Stimulated activated CD4-positive, alpha-beta T cell treated with anti-CD3 and anti-CD28 coated beads, Interleukin-4, amount 100 ng/mL, for 1 hour (primary cell): ENCODE measurements around the gene AFF2.

Experiments used
- DNase-seq: peaks from one replicate; pipeline ENCODE4 v3.0.0-alpha.2; 2020

AFF2 gene

GRCh38 chrX:148592595-148592994 is 92.2 kb downstream of the AFF2 start:
- DNase-seq: no peak

- DNase-seq: no peak
Observed at GRCh38 chrX:148593146-148593545, 92.7 kb downstream of the AFF2 start.

DNA sequence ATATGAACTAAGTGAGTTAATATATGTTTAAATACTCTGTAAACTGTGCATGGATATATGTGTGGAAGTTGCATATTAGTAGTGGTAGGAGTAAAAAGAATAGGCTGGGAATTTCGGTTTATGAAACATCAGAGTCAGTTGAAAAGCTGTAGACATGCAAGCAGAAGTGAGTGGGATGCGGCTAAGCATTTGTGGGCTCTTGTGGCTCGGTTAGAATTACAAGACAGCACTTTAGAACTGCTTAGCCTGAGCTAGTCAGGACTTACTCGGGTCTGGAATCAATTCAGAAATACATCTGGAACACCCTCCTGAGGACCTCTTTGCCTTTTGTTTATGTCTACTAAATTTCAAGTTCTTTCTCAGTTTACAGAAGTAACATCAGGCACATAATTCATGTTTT is 93.6 kb downstream of the AFF2 start:
- DNase-seq: no peak

DNA sequence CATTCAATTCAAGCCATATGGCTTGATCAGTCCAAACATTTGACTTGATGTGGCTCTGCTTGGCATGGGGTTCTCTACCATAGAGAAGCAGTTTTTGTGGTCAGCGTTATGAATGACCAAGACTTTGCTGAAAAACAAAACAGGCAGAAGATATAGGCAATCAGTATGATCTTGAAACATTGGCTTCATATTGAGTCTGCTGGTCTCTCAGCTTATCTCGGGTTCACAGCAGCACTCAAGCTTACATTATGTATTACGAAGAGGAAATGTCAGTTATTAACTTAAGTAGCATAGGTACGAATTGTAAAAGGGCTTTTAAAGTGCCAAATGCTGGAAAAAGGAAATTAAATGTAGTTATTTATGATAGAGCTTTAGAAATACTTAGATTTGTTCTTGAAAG is 99.0 kb downstream of the AFF2 start:
- no peak for DNase-seq

DNA sequence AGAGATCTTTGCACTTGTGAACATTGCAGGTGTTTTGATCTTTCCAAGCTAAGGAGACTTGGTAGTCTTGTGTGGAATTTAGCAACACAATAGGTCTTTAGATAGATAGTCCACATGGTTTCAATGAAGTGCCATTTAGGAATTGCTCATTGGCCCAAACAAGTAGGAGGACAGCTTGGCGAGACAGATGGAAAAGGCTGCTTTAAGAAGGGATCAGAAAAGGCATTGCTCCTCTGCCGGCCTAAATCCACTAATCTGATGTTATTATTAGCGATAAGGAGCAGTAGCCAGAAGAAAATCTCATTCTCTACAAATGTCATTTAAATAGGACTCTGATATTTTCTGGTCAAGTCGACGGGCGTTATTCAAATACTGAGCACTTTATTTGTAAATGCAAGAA is 99.7 kb downstream of the AFF2 start:
- DNase-seq: no peak

DNA sequence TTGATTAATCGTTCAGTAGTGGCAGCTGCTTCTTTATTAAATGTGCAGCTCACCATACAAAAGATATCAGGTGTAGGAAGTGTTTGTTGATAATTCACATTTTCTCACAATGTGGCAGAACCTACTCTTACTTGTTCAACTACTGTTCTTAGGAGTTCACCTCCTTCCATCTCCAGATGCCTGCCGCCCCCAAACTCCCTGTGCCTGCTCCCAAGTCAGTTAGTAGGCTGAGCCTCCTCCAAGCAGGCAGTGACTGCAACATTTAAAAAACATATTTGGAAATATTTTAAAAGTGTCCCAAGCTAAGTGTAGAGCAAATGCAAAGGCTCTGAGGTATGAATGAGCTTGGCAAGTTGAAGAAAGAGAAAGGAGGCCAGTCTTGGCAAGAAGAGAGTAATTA is 100.2 kb downstream of the AFF2 start:
- DNase-seq: no peak

- no peak for DNase-seq
Observed at GRCh38 chrX:148601034-148601433, 100.6 kb downstream of the AFF2 start.

DNA sequence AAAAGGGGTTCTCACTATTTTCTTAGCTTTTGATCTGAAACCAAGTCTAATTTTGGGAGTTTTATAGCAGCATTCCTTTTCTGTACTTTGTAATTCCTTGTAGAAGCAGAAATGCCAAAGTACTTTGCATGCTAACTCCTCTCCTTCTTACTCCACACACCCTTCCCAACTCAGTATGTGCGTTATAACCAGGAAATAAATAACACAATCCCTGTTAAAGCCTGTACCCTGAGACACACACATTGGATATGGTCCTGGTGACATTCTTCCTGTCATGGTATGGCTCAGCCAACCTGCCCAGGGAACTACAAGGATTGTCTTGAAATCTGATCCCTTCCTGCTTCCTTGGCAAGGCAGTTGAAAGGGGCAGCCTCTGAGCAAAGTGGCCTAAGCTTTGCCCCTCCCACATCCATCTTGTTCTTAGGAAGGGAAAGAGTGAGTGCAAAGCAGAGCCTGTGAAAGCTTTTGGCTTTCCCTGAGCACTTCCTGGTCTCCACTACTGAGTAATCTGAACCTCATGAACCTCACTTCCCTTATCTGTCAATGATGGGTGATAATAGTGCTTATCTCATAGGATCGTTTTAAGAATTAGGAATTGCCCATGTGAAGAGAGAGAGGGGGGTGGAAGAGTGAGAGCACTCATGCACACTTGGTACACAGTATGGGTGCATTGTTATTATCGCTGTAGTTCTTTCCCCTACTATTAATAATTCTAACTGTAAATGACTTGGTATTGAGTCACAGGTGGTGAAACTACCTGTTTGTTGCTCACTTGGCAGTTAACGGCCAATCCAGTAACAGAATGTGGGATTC is 109.3 kb downstream of the AFF2 start:
- DNase-seq: no peak

- no peak for DNase-seq
Observed at GRCh38 chrX:148610328-148610698, 109.9 kb downstream of the AFF2 start.

DNA sequence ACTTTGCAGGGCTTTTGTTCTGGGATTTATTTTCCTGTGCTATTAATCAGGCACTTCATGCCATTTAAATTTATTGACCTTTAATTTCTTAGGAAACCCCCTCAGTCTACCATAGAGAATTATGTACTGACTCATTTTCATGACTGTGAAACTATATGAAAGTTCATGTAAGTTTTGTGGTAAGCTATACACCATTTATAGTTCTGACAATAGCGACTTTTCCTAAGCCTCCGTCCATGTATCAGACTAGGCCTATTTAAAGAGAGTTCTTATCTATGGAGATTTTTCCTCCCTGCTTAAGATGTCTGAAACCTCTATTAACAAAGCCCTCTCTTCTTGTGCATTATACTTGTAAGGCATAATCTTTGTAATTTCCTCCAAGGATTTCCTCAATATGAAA is 111.6 kb downstream of the AFF2 start:
- no peak for DNase-seq

GRCh38 chrX:148612431-148612830 is 112.0 kb downstream of the AFF2 start:
- DNase-seq: no peak

GRCh38 chrX:148613636-148614035 is 113.2 kb downstream of the AFF2 start:
- no peak for DNase-seq

- DNase-seq: no peak
Observed at GRCh38 chrX:148615491-148615890, 115.1 kb downstream of the AFF2 start.

- DNase-seq: no peak
Observed at GRCh38 chrX:148618470-148619445, 118.3 kb downstream of the AFF2 start.

- DNase-seq: no peak
Observed at GRCh38 chrX:148620023-148620422, 119.6 kb downstream of the AFF2 start.

DNA sequence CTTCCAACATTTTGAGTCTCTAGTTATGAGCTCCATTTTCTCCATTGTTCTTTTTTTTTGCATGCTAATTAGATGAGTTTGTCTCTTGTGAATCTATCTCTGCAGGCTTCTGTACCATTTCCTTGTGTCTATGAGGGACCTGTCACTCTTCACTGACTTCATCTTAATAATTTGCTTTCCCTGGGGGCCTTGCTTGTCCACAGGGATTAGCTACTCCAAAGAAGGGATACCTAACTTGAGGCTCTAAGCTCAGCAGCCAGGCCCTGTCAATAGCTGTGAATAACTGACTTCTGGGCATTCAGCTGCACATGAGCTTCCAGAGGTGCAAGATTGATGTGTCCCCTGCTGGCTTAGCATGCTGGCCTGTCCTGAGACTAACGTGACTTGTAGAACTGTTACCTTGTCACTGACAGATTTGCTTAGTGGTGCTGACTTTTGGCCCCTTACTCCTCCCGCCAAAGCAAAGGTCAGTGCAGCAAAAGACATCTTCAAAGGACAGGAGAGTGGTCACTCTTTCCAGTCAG is 124.6 kb downstream of the AFF2 start:
- DNase-seq: no peak

GRCh38 chrX:148628621-148629020 is 128.2 kb downstream of the AFF2 start:
- DNase-seq: no peak

GRCh38 chrX:148629434-148629833 is 129.0 kb downstream of the AFF2 start:
- DNase-seq: no peak

GRCh38 chrX:148632444-148632843 is 132.0 kb downstream of the AFF2 start:
- no peak for DNase-seq

DNA sequence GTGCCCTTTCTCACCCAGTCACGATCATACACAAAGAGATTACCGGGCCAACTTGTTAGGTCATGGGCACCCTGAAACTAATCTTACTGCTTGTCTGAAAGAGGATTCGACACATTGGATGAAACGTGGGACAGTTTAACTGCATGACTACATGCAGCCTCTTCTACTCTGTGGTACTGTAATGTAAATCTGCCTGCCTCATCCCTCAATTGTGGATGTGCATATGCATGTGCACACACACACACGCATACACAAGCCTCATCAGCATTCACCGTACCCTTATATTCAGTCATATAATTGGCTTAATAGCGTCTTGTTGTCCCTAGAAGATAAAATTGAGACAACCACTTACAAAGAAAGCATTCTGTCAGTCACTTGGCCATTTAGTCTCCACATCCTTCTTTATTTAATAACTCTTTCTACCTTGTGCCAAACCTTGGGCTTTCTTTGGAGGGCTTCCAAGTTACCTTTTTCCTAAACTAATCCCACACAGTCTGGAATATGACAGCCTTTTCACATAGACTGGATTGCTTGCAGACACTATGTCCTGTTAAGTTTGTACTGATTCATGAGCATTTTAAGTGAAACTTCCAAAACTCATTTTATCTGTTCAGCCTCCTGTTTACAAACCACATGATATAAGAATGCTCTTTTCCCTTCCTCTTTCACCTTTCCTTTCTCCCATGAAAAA is 132.9 kb downstream of the AFF2 start:
- no peak for DNase-seq

GRCh38 chrX:148634591-148634990 is 134.2 kb downstream of the AFF2 start:
- DNase-seq: no peak

DNA sequence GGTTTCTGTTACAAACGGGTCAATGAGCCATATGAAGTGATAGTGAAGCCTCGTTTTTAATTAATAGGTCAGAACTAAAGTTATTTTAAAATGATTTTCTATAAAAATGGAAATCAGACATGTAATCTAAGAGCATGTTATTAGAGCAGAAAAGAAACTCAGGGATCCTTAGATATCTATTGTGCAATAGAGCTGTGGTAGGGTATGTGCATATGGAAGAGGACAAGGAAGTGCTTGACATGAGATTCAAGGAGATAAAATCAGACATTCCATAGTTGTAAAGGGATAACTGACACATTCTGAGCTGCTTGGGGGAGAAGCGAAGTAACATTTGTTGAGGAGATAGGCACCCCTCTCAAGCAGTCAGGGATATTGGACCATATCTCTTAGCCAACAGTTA is 143.0 kb downstream of the AFF2 start:
- DNase-seq: no peak

DNA sequence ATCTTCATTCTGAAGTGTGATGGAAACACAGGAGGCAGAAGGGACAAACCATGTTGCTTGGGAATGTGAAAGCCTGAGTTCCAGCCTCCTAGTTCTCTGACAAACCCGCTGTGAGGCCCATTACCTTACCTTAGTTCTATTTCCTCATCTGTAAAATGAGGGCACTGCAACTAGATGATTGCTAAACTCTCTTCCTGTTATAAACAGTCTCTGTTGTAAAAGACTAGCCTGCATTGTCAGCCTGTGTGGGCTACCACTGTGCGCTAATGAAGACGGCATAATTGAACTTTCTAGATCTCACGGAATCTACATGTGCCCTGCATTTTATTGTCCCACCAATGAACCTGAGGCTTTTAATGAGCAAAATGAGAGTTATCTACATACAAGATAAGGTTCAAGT is 147.2 kb downstream of the AFF2 start:
- no peak for DNase-seq
